Adrenal gland (tissue), 12 donors: ENCODE measurements around the gene ZNF451. TPM values are rescaled to one million over a fixed set of nuclear protein-coding genes. Genes with fewer than 3 reads are reported as not detected.
"Not testable (repeated sequence)": the region's sequence is repeated elsewhere in the genome, so short reads cannot be mapped to it uniquely, and the experiment has no call there.

Source experiments
- DNase-seq, 7 donors: peaks; one replicate each; pipeline ENCODE4 v3.0.0-alpha.2; 2019 to 2020
- H3K27ac ChIP-seq, 5 donors: fragments of 200-600 bp; sonication (generic) in 4 of 5; 1 replicate in 3 of 5; 2 replicates in 2 of 5; pipeline versions ENCODE4 v1.5.1 to v1.8.0; 2016 to 2020; ENCODE audit warnings: mild to moderate bottlenecking in 1 of 5
- H3K27me3 ChIP-seq: fragments of 200-600 bp; 2 replicates; pipeline ENCODE4 v1.8.0; 2021
- H3K36me3 ChIP-seq, 2 donors: fragments of 200-600 bp; replicated peaks in 1 of 2; 1 replicate in 1 of 2; 2 replicates in 1 of 2; pipeline versions ENCODE4 v1.5.1 to v1.8.0; 2018 to 2022
- H3K4me1 ChIP-seq, 2 donors: fragments of 200-600 bp; replicated peaks in 1 of 2; 1 replicate in 1 of 2; 2 replicates in 1 of 2; pipeline versions ENCODE4 v1.5.1 to v1.8.0; 2018 to 2021
- H3K4me3 ChIP-seq, 4 donors: fragments of 200-600 bp; sonication (generic) in 3 of 4; one replicate each; pipeline ENCODE4 v1.5.1; 2016 to 2018
- H3K9me3 ChIP-seq, 3 donors: fragments of 200-600 bp; sonication (generic) in 1 of 3; replicated peaks in 1 of 3; 1 replicate in 2 of 3; 2 replicates in 1 of 3; pipeline versions ENCODE4 v1.5.1 to v1.8.0; 2016 to 2021
- POLR2A ChIP-seq, 2 donors: fragments of 450-650 bp; IDR thresholded peaks; one replicate each; pipeline ENCODE4 v1.6.1; 2017; ENCODE audit warnings: antibody characterized with exemption in 2 of 2, mild to moderate bottlenecking in 2 of 2, moderate library complexity in 1 of 2
- WGBS, 4 donors: extraction: QIAGEN DNeasy Blood & Tissue Kit in 2 of 4; methylation state at CpG; one replicate each; pipeline versions ENCODE4 v1.1.5 to v1.1.7; 2013 to 2017; 5-methylcytosine and 5-hydroxymethylcytosine counted together
- intact Hi-C, 2 donors: fragments of 100-400 bp; cut with DNase I; formaldehyde crosslinking; loops; one replicate each; pipeline versions ENCODE4 v1.14.1 to v1.15.0; 2022 to 2023
- polyA plus RNA-seq, 3 donors: library from polyadenylated mRNA; stranded (reverse); fragments of 200-250 nt in 2 of 3; fragments of 350-450 nt in 1 of 3; fragmentation: Illumina TruSeq in 1 of 3; extraction: RNeasy Lipid Tissue Mini Kit (QIAGEN cat#74804) in 1 of 3; gene quantifications; one replicate each; pipeline ENCODE4 v1.2.3, GENCODE V29; 2013 to 2014
- total RNA-seq, 9 donors: library from RNA; depleted of rRNA in 4 of 9; stranded (reverse); fragments of >200 nt in 4 of 9; fragments of 120-200 nt in 1 of 9; fragmentation: NEBNext Ultra II Directional in 1 of 9; extraction: Animal tissue kit (Norgen Biotek cat#: 25700) in 1 of 9; gene quantifications; one replicate each; pipeline versions ENCODE4 v1.1.0 to v1.2.4, GENCODE V29; 2013 to 2023
- TF ChIP-seq, protein P1 (sequence below), 6 experiments: fragments of 450-650 bp in 4 of 6; fragments of 200-600 bp in 2 of 6; sonication (generic) in 1 of 6; IDR thresholded peaks; 1 replicate in 5 of 6; 2 replicates in 1 of 6; pipeline versions ENCODE4 v1.5.1 to v1.8.0; 2016 to 2021; ENCODE audit warnings: antibody characterized with exemption in 6 of 6, mild to moderate bottlenecking in 2 of 6, moderate library complexity in 1 of 6
- donor health status: healthy with polysubstance abuse.
- donor health status: Bipolar disorder and iron deficiency.
- donor health status: DM: yes; HTN: yes; CAD: no.
- donor health status: DM: no; HTN: no; CAD: no.
- donor health status: DM: no; HTN: no; CAD: no.
- donor health status: DM: yes; HTN: yes; CAD: no.

Gene ZNF451
- total and polyA plus RNA-seq, 12 donors, result 19.5 to 111 (median 53.4) TPM

- Histone ChIP-seq H3K36me3 (peaks cover 0 to 16% of the 10 kb centered on the region in 2 donors), H3K4me1 (peaks cover 0 to 22% of the 10 kb centered on the region in 2 donors), H3K4me3 (peak within 1 kb of the TSS in 3 of 4 donors; percentile 9 to 56 (median 28)), H3K27ac (peak within 1 kb of the TSS in 3 of 5 donors; percentile 48 to 82 (median 76))
- intact Hi-C loops, result loop anchor here in 1 of 2 donors (10.0 kb wide), 1 partner anchor 268 kb away; the partner anchor contains the start of gene PRIM2
- 0 to 1% (median 1%) methylated on average over 21 to 43 of the region's 78 CpGs for WGBS, 4 donors
- TF ChIP-seq POLR2A (IDR thresholded peaks at IDR 0.05), result peak; percentile 85 to 92
- TF ChIP-seq, protein P1, sequence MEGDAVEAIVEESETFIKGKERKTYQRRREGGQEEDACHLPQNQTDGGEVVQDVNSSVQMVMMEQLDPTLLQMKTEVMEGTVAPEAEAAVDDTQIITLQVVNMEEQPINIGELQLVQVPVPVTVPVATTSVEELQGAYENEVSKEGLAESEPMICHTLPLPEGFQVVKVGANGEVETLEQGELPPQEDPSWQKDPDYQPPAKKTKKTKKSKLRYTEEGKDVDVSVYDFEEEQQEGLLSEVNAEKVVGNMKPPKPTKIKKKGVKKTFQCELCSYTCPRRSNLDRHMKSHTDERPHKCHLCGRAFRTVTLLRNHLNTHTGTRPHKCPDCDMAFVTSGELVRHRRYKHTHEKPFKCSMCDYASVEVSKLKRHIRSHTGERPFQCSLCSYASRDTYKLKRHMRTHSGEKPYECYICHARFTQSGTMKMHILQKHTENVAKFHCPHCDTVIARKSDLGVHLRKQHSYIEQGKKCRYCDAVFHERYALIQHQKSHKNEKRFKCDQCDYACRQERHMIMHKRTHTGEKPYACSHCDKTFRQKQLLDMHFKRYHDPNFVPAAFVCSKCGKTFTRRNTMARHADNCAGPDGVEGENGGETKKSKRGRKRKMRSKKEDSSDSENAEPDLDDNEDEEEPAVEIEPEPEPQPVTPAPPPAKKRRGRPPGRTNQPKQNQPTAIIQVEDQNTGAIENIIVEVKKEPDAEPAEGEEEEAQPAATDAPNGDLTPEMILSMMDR (IDR thresholded peaks at IDR 0.05), result peak in 1 of 6 experiments; percentile 13
- peak; percentile 92 to 95 (median 94) for DNase-seq
- H3K27me3 ChIP-seq, H3K9me3 ChIP-seq: not testable (repeated sequence)
These were observed 43.4 kb upstream of the ZNF451 start, which contains the start of gene KIAA1586 for GRCh38 chr6:57046332-57047256. TSS of gene KIAA1586 (plus strand) at chr6:57046693. CDS start at chr6:57046756, 63 bp downstream.

DNA sequence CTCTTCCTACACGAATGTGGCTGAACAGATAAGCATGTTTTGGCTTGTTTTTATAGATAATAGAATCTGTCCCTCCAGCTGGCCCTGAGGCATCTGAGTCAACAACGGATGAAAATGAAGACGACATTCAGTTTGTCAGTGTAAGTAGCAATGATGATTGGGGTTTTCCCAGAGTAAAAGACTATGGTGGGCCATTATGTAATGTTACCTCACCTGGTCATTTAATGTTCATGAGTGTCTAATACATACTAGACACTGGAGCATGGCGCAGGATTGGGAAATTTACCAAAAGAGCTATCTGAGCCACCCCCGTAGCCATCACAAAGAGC, 42.8 kb upstream of the ZNF451 start:
- Histone ChIP-seq H3K4me1 (peaks cover 0 to 22% of the 10 kb centered on the region in 2 donors), H3K36me3 (peaks cover 0 to 22% of the 10 kb centered on the region in 2 donors)
- H3K27me3 ChIP-seq, H3K4me3 ChIP-seq, DNase-seq, H3K27ac ChIP-seq, H3K9me3 ChIP-seq: not testable (repeated sequence)
- WGBS, 4 donors, result no CpG with 5 or more reads among the region's 5 CpGs
- intact Hi-C loops, result loop anchor here in 1 of 2 donors (10.0 kb wide), 1 partner anchor 268 kb away; the partner anchor contains the start of gene PRIM2

DNA sequence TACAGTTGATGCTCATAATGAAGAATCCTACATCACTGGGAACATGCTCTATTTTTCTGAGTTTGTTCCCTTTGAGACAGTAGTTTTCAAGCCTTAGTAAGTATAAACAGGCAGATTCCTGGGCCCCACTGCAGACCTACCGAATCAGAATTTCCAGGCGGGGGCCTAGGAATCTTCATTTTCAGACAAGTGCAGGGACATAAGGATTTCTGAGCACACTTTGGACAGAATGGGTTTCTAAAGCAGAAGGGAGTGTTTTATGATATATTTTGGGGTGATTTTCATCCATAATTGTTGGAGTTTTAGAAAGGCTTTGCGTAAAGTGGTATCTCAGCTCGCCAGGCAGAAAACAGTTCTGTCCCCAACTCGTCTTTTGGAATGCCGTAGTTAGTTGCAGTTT, 42.1 kb upstream of the ZNF451 start:
- intact Hi-C loops, result loop anchor here in 1 of 2 donors (10.0 kb wide), 1 partner anchor 267 kb away; the partner anchor contains the start of gene PRIM2
- H3K27ac ChIP-seq, result not testable (repeated sequence)

GRCh38 chr6:57048577-57048976, 41.4 kb upstream of the ZNF451 start:
- TF ChIP-seq, protein P1 (IDR thresholded peaks at IDR 0.05), result no peak
- TF ChIP-seq POLR2A (IDR thresholded peaks at IDR 0.05), result no peak
- H3K9me3 ChIP-seq, result no peaks in the 10 kb centered on the region
- H3K4me3 ChIP-seq, result no peak overlapping the region
- peaks cover 0 to 36% of the 10 kb centered on the region in 2 donors for H3K36me3 ChIP-seq
- DNase-seq, result no peak
- no peak overlapping the region for H3K27ac ChIP-seq
- no peaks in the 10 kb centered on the region for H3K27me3 ChIP-seq
- H3K4me1 ChIP-seq, result peaks cover 0 to 22% of the 10 kb centered on the region in 2 donors
- intact Hi-C loops, result loop anchor here in 1 of 2 donors (10.0 kb wide), 1 partner anchor 266 kb away; the partner anchor contains the start of gene PRIM2
- 75 to 78% (median 78%) methylated on average over 5 of the region's 5 CpGs for WGBS, 4 donors

More for the DNA sequence above, 42.1 kb upstream of the ZNF451 start:
- not testable (repeated sequence) for DNase-seq, H3K9me3 ChIP-seq, H3K27me3 ChIP-seq
- WGBS, 4 donors, result 87 to 95% (median 90%) methylated on average over 4 to 6 of the region's 6 CpGs
- Histone ChIP-seq H3K36me3 (peaks cover 0 to 29% of the 10 kb centered on the region in 2 donors), H3K4me1 (peaks cover 0 to 22% of the 10 kb centered on the region in 2 donors), H3K4me3 (peak overlapping the region in 1 of 4 donors; percentile 11)

DNA sequence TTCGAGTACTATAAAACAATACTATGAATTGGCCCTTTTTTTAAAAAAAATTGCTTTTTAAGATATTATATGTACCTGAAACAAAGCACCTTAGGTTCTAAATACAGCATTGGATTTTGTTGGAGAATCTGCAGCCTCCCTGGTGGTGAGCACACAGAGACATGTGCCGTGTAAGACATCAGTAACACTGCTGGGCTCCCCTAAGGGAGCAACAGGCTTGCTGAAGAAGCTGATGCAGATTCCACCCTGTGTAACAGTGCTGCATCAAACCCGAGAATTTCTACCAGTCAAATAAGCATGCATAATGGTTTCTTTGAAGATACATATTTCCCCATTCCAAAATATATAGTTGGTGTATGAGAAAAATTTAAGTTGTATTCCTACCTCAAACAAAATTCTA, 26.1 kb upstream of the ZNF451 start:
- Histone ChIP-seq H3K27ac (no peak overlapping the region), H3K4me1 (no peaks in the 10 kb centered on the region), H3K4me3 (no peak overlapping the region), H3K9me3 (no peaks in the 10 kb centered on the region), H3K27me3 (no peaks in the 10 kb centered on the region), H3K36me3 (peaks cover 0 to 7% of the 10 kb centered on the region in 2 donors)
- WGBS, 4 donors, result 90 to 92% (median 92%) methylated on average over 3 of the region's 3 CpGs
- intact Hi-C loops, result no loop called here
- no peak for DNase-seq
- TF ChIP-seq POLR2A (IDR thresholded peaks at IDR 0.05), result no peak
- TF ChIP-seq, protein P1 (IDR thresholded peaks at IDR 0.05), result no peak
